ENCODE results near the gene PWWP2B.

Gene PWWP2B

DNA sequence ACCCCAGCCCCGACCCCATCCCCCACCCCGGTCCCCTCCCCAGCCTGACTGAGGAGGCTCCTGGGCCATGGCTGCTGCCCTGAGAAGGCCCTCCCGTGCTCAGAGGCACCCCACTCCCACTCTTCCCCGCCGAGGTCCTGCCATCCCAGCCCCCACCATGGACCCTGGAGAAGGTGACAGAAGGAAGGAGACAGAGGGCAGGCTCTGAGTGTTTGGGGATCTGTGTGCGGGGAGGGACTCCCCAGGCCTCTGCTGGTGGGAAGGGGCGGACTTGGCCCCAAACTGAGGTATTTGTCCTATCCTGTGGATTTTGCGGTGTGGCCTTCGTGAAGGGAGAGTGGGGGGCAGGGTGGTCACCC, 53.4 kb downstream of the PWWP2B start:
- Histone ChIP-seq H3K4me3 (ENCODE audit: low read length) (no peak overlapping the region), H3K4me1 (ENCODE audit: control insufficient read depth, insufficient read depth, low read length) (peaks cover 10% of the 10 kb centered on the region; the same call in 1 of the 2 replicates), H3K27me3 (ENCODE audit: control insufficient read depth, insufficient read depth, low read length) (no peaks in the 10 kb centered on the region), H3K27ac (ENCODE audit: low read length) (no peak overlapping the region), H3K36me3 (ENCODE audit: control insufficient read depth, insufficient read depth, low read length) (no peaks in the 10 kb centered on the region), H3K9me3 (ENCODE audit: control insufficient read depth, insufficient read depth, low read length) (no peaks in the 10 kb centered on the region)
- DNase-seq (ENCODE audit: low read depth, low spot score), result no peak
- WGBS (ENCODE audit: insufficient coverage, insufficient read length), result no CpG with 5 or more reads among the region's 9 CpGs

- H3K4me1 ChIP-seq (ENCODE audit: control insufficient read depth, insufficient read depth, low read length), result peaks cover 9% of the 10 kb centered on the region; the same call in 1 of the 2 replicates
- H3K27me3 ChIP-seq (ENCODE audit: control insufficient read depth, insufficient read depth, low read length), result no peaks in the 10 kb centered on the region
- DNase-seq (ENCODE audit: low read depth, low spot score), result no peak
- no peaks in the 10 kb centered on the region for H3K9me3 ChIP-seq (ENCODE audit: control insufficient read depth, insufficient read depth, low read length)
- H3K36me3 ChIP-seq (ENCODE audit: control insufficient read depth, insufficient read depth, low read length), result no peaks in the 10 kb centered on the region
- WGBS (ENCODE audit: insufficient coverage, insufficient read length), result no CpG with 5 or more reads among the region's 11 CpGs
- H3K27ac ChIP-seq (ENCODE audit: low read length), result no peak overlapping the region
- no peak overlapping the region for H3K4me3 ChIP-seq (ENCODE audit: low read length)
Measured at GRCh38 chr10:132450825-132451505, 54.0 kb downstream of the PWWP2B start.

- no peaks in the 10 kb centered on the region for H3K9me3 ChIP-seq (ENCODE audit: control insufficient read depth, insufficient read depth, low read length)
- WGBS (ENCODE audit: insufficient coverage, insufficient read length), result no CpG with 5 or more reads among the region's 18 CpGs
- no peaks in the 10 kb centered on the region for H3K36me3 ChIP-seq (ENCODE audit: control insufficient read depth, insufficient read depth, low read length)
- no peak overlapping the region for H3K27ac ChIP-seq (ENCODE audit: low read length)
- no peaks in the 10 kb centered on the region for H3K27me3 ChIP-seq (ENCODE audit: control insufficient read depth, insufficient read depth, low read length)
- no peak overlapping the region for H3K4me3 ChIP-seq (ENCODE audit: low read length)
- DNase-seq (ENCODE audit: low read depth, low spot score), result no peak
- H3K4me1 ChIP-seq (ENCODE audit: control insufficient read depth, insufficient read depth, low read length), result peaks cover 9% of the 10 kb centered on the region; the same call in 1 of the 2 replicates
Measured at GRCh38 chr10:132451506-132452215, 54.7 kb downstream of the PWWP2B start.

- no peaks in the 10 kb centered on the region for H3K36me3 ChIP-seq (ENCODE audit: control insufficient read depth, insufficient read depth, low read length)
- no peaks in the 10 kb centered on the region for H3K9me3 ChIP-seq (ENCODE audit: control insufficient read depth, insufficient read depth, low read length)
- no peak for DNase-seq (ENCODE audit: low read depth, low spot score)
- no peak overlapping the region for H3K27ac ChIP-seq (ENCODE audit: low read length)
- WGBS (ENCODE audit: insufficient coverage, insufficient read length), result no CpG with 5 or more reads among the region's 14 CpGs
- peaks cover 8% of the 10 kb centered on the region; the same call in 1 of the 2 replicates for H3K4me1 ChIP-seq (ENCODE audit: control insufficient read depth, insufficient read depth, low read length)
- no peaks in the 10 kb centered on the region for H3K27me3 ChIP-seq (ENCODE audit: control insufficient read depth, insufficient read depth, low read length)
- no peak overlapping the region for H3K4me3 ChIP-seq (ENCODE audit: low read length)
Measured at GRCh38 chr10:132452216-132452650, 55.2 kb downstream of the PWWP2B start.

DNA sequence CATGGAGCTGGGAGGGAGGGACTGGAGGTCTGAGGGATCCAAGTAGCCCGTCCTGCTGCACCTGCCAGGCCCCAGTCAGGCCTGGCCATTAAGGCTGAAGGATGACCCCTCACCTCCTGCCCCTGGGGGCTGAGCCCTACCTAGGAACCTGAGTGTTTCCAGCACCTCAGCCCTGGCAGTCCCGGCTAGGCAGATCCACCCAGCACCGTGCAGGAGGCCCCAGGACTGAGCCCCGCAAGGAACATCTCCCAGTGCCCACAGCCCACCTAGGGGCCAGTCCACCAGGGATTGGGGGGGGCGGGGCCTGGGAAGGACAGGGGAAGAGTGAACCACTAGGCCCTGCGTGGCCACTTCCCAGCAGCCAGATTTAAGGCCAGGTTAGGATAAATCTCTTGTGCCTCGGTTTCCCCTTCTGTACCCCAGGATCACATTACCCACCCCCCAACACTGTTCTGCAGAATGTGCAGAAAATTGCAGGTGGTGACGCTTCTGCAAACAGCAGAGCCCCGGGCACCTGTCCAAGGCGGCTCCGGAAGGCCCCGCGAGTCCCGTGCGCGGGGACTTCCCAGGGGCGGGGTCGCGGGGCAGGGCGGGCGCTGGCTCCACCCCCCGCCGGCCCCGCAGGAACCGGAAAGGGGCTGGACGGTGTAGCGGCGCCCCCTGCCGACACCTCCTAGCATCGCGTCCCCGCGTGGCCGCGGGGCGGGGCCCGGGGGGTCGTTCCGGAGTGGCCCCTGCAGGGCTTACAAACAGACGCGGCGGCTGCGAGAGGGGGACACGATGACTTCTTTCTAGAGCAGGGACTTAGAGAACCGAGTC, 55.9 kb downstream of the PWWP2B start:
- Histone ChIP-seq H3K36me3 (ENCODE audit: control insufficient read depth, insufficient read depth, low read length) (no peaks in the 10 kb centered on the region), H3K4me3 (ENCODE audit: low read length) (no peak overlapping the region), H3K27me3 (ENCODE audit: control insufficient read depth, insufficient read depth, low read length) (no peaks in the 10 kb centered on the region), H3K27ac (ENCODE audit: low read length) (no peak overlapping the region), H3K4me1 (ENCODE audit: control insufficient read depth, insufficient read depth, low read length) (peaks cover 6% of the 10 kb centered on the region; the same call in 1 of the 2 replicates), H3K9me3 (ENCODE audit: control insufficient read depth, insufficient read depth, low read length) (no peaks in the 10 kb centered on the region)
- no peak for DNase-seq (ENCODE audit: low read depth, low spot score)
- no CpG with 5 or more reads among the region's 45 CpGs for WGBS (ENCODE audit: insufficient coverage, insufficient read length)

- Histone ChIP-seq H3K36me3 (ENCODE audit: control insufficient read depth, insufficient read depth, low read length) (no peaks in the 10 kb centered on the region), H3K4me3 (ENCODE audit: low read length) (no peak overlapping the region), H3K27me3 (ENCODE audit: control insufficient read depth, insufficient read depth, low read length) (no peaks in the 10 kb centered on the region), H3K4me1 (ENCODE audit: control insufficient read depth, insufficient read depth, low read length) (peaks cover 6% of the 10 kb centered on the region; the same call in 1 of the 2 replicates), H3K27ac (ENCODE audit: low read length) (no peak overlapping the region), H3K9me3 (ENCODE audit: control insufficient read depth, insufficient read depth, low read length) (no peaks in the 10 kb centered on the region)
- DNase-seq (ENCODE audit: low read depth, low spot score), result no peak
- WGBS (ENCODE audit: insufficient coverage, insufficient read length), result no CpG with 5 or more reads among the region's 15 CpGs
Measured at GRCh38 chr10:132453470-132453861, 56.5 kb downstream of the PWWP2B start.

DNA sequence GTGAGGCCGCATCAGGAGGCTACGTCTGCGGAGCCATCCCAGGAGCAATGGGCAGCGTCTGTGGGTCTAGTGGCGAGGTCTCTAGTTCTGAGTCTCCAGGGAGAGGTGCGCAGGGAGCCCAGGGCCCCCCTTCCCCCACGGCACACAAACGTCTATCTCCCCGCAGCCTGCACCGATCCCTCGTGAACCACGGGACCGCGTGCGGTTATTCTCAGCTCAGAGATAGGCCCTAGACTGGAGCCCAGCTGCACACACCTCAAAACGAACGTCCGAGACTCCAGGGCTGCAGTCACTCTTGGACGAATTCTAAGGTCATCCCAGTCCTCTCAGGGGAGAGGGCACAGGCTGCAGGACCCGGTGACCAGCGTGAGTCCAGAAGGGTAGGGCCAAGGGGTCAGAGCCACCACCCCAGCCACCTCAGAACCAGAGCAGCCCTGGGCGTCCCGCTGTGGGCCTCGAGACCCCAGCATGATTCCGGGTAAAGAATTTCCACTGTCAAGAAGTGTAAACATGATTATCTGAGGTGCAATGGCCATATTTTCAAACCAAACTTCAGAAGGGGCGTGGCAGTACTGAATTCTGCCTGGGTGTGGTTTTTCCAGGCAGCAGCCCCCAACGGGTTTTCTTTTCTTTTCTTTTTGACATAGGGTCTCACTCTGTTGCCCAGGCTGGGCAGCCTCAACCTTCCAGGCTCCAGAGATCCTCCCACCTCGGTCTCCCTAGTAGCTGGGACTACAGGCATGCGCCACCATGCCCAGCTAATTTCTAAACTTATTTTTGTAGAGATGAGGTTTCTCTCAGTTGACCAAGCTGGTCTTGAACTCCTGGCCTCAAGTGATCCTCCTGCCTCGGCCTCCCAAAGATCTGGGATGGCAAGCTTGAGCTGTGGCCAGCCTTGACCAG, 57.5 kb downstream of the PWWP2B start:
- WGBS (ENCODE audit: insufficient coverage, insufficient read length), result no CpG with 5 or more reads among the region's 30 CpGs

GRCh38 chr10:132455441-132455971, 58.5 kb downstream of the PWWP2B start:
- Histone ChIP-seq H3K4me1 (ENCODE audit: control insufficient read depth, insufficient read depth, low read length) (peaks cover 4% of the 10 kb centered on the region; the same call in 1 of the 2 replicates), H3K4me3 (ENCODE audit: low read length) (no peak overlapping the region), H3K9me3 (ENCODE audit: control insufficient read depth, insufficient read depth, low read length) (no peaks in the 10 kb centered on the region), H3K27ac (ENCODE audit: low read length) (no peak overlapping the region), H3K27me3 (ENCODE audit: control insufficient read depth, insufficient read depth, low read length) (no peaks in the 10 kb centered on the region), H3K36me3 (ENCODE audit: control insufficient read depth, insufficient read depth, low read length) (no peaks in the 10 kb centered on the region)
- no peak for DNase-seq (ENCODE audit: low read depth, low spot score)
- WGBS (ENCODE audit: insufficient coverage, insufficient read length), result no CpG with 5 or more reads among the region's 19 CpGs

More for the DNA sequence above, 57.5 kb downstream of the PWWP2B start:
- Histone ChIP-seq H3K36me3 (ENCODE audit: control insufficient read depth, insufficient read depth, low read length) (no peaks in the 10 kb centered on the region), H3K4me1 (ENCODE audit: control insufficient read depth, insufficient read depth, low read length) (peaks cover 6% of the 10 kb centered on the region; the same call in 1 of the 2 replicates), H3K4me3 (ENCODE audit: low read length) (no peak overlapping the region), H3K27ac (ENCODE audit: low read length) (no peak overlapping the region), H3K27me3 (ENCODE audit: control insufficient read depth, insufficient read depth, low read length) (no peaks in the 10 kb centered on the region), H3K9me3 (ENCODE audit: control insufficient read depth, insufficient read depth, low read length) (no peaks in the 10 kb centered on the region)
- DNase-seq (ENCODE audit: low read depth, low spot score), result no peak

DNA sequence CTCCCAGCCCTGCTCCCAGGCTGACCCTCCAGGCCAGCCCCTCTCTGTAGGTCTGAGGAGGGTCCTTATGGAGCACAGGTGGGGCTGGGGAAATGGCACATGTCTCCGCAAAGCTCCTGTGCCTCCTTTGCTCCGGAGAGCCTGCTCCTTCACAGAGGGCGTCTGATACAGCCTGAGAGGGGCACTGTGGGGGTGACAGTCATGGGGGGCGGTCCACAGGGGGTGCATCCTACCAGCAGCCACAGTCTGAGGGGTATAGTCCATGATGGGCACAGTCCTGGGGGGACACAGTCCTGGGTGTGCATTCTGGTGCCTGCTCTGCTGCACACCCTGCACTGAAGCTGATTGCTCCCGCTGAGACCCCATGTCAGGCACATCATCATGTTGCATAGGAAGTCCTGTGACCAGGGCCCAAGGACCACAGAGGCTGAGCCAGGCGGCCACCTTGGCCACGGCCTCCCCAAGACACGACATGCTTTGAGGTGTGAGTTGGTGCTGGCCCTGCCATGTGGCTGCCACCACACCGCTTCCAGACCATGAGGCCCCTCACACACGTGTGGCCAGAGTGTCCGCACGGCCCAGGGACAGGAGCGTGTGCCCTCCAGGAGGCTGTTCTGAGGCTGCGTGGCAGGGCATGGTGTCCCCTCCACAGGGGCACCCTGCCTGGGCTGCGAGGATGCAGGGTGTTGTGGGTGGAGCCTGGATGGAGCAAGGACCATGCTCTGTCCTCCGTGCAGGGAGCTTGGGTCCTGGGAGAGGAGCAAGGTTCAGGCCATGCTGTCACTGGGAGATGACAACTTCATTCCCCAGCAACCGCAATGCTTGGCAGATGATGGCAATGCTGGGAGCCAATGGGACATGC, 59.2 kb downstream of the PWWP2B start:
- peaks cover 2% of the 10 kb centered on the region; the same call in 1 of the 2 replicates for H3K4me1 ChIP-seq (ENCODE audit: control insufficient read depth, insufficient read depth, low read length)
- WGBS (ENCODE audit: insufficient coverage, insufficient read length), result no CpG with 5 or more reads among the region's 17 CpGs
- H3K9me3 ChIP-seq (ENCODE audit: control insufficient read depth, insufficient read depth, low read length), result no peaks in the 10 kb centered on the region

More for the DNA sequence above, 59.2 kb downstream of the PWWP2B start:
- no peak for DNase-seq (ENCODE audit: low read depth, low spot score)
- no peak overlapping the region for H3K27ac ChIP-seq (ENCODE audit: low read length)
- no peaks in the 10 kb centered on the region for H3K27me3 ChIP-seq (ENCODE audit: control insufficient read depth, insufficient read depth, low read length)
- H3K36me3 ChIP-seq (ENCODE audit: control insufficient read depth, insufficient read depth, low read length), result no peaks in the 10 kb centered on the region
- H3K4me3 ChIP-seq (ENCODE audit: low read length), result no peak overlapping the region
